Stomach (tissue), 4 donors: Measurements from ENCODE around the gene MEP1B.

Source experiments
- EP300 ChIP-seq: sonication (generic); formaldehyde crosslinking; IDR thresholded peaks from one replicate; pipeline ENCODE4 v1.6.1; 2017; ENCODE audit warnings: antibody characterized with exemption
- POLR2A ChIP-seq, 4 donors: fragments of 450-650 bp; IDR thresholded peaks; one replicate each; pipeline ENCODE4 v1.6.1; 2016; ENCODE audit warnings: antibody characterized with exemption in 4 of 4, control low read depth in 2 of 4, mild to moderate bottlenecking in 1 of 4, moderate library complexity in 1 of 4
- POLR2AphosphoS5 ChIP-seq, 3 donors: sonication (generic); formaldehyde crosslinking; IDR thresholded peaks; one replicate each; pipeline ENCODE4 v1.6.1; 2016; ENCODE audit warnings: antibody characterized with exemption in 3 of 3
- TF ChIP-seq, protein P1 (sequence below), 7 experiments: fragments of 450-650 bp in 4 of 7; fragments of 200-600 bp in 3 of 7; sonication (generic) in 3 of 7; IDR thresholded peaks; one replicate each; pipeline ENCODE4 v1.5.1; 2016 to 2019; ENCODE audit warnings: antibody characterized with exemption in 7 of 7, control low read depth in 2 of 7, mild to moderate bottlenecking in 1 of 7

DNA sequence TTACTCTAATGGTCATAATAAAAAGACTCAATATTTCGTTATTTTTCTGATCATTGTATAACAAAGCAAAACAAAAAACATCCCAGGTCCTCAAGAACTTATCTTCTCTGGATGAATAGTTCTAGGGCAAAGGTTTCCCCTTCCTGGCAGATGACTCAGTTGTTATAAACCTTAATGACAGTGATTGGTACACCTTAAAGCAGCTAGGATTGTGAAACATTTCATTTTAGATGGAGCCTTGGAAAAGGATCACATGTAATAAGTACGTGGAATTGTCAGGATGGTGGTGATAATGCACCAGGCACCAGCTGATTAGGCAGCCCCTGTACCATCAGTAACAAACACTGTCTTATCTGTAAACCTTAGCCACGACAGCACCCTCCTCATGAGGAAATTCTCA, 47.2 kb downstream of the MEP1B start:
- TF ChIP-seq EP300 (no peak), POLR2A (IDR thresholded peaks at IDR 0.05) (no peak), POLR2AphosphoS5 (IDR thresholded peaks at IDR 0.05) (no peak)
- TF ChIP-seq, protein P1, sequence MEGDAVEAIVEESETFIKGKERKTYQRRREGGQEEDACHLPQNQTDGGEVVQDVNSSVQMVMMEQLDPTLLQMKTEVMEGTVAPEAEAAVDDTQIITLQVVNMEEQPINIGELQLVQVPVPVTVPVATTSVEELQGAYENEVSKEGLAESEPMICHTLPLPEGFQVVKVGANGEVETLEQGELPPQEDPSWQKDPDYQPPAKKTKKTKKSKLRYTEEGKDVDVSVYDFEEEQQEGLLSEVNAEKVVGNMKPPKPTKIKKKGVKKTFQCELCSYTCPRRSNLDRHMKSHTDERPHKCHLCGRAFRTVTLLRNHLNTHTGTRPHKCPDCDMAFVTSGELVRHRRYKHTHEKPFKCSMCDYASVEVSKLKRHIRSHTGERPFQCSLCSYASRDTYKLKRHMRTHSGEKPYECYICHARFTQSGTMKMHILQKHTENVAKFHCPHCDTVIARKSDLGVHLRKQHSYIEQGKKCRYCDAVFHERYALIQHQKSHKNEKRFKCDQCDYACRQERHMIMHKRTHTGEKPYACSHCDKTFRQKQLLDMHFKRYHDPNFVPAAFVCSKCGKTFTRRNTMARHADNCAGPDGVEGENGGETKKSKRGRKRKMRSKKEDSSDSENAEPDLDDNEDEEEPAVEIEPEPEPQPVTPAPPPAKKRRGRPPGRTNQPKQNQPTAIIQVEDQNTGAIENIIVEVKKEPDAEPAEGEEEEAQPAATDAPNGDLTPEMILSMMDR (IDR thresholded peaks at IDR 0.05): no peak
